ENCODE results near the gene RSAD1.

The RSAD1 gene

DNA sequence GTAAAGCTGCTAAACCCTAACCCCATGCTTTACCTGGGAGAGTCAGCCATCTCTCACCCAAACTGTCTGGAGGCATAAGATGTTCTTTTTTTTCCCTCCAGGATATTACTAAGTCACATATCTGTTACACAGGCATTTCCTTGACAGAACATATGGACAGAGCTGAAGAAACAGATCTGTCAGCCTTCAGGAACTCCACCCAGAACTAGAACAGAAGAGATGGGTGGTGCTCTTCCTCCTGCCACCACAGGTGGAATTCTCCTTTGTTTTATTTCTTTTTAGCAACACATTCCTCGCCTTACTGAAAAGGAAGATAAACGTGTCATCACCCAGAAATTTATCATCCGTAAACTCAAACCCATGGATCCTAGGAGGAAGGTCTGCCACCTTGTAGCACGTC is 38.4 kb downstream of the RSAD1 start:
- in situ Hi-C loops (cut with MboI; ENCODE audit: low sequenced_read_pairs): no loop called here

DNA sequence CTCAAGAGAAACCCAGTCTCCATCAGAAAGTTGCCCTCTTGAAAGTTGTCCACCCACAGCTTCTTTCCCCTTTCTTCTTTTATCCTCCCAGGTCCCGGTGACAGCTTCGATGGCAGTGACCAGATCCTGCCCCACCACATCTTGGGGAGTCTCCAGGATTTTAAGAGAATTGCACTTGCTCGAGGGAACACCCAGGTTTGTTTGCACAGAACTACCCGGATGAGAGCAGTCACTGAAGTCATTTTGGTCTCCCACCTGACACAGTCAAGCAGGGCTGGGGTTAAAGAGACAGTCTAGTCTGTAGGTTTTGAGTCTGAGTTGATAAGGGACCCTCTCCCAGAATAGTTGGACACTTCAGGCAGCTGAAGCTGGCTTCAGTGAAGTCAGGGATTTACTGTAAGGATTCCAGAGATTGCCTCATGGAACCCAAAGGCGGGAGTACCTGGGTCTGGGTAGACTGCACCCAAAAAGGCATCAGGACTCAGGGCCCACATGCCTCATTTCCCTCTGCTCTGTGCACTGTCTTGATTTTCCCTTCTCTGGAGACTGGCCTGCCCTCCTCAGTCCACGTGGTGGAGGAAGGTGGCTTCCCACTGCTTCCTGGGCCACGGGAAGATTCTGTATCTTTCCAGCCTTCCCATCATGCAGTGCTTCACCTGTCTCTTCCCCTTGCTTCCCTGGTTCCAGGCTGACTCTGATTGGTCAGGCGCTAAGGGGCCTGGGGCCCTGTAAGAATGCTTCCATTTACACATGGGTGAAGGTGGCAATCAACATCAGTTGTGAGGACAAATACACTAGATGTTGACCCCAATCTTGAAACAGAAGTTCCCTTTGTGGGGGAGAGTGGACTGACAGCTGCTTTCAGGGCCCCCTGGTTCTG is 39.1 kb downstream of the RSAD1 start:
- in situ Hi-C loops (cut with MboI; ENCODE audit: low sequenced_read_pairs): no loop called here

DNA sequence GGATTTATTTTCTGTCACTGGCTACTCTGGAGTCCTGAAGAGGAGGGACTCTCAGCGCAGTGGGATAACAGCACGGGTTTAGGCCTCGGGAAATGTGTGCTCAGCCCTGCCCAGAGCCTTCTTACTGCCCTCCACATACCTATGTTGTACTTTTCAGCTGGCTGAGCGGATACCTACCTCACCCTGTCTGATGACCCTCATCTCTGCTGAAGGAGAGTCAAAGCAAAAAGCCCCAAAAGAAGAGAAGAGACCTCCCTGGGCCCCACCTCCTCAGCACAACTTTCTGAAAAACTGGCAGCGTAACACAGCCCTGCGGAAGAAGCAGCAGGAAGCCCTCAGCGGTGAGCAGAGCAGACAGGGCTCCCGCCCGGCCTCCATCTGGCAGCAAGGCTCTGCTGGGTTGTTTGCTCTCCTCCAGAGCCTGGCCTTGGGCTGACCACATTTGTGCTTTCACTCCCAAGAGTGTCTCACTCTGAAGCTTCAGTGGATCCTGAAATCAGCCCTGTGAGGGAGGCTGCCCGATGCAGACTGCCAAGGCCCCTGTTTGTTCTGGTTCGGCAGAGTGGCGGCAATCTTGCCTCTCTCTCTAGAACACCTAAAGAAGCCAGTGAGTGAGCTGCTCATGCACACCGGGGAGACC is 39.8 kb downstream of the RSAD1 start:
- in situ Hi-C loops (cut with MboI; ENCODE audit: low sequenced_read_pairs): no loop called here

DNA sequence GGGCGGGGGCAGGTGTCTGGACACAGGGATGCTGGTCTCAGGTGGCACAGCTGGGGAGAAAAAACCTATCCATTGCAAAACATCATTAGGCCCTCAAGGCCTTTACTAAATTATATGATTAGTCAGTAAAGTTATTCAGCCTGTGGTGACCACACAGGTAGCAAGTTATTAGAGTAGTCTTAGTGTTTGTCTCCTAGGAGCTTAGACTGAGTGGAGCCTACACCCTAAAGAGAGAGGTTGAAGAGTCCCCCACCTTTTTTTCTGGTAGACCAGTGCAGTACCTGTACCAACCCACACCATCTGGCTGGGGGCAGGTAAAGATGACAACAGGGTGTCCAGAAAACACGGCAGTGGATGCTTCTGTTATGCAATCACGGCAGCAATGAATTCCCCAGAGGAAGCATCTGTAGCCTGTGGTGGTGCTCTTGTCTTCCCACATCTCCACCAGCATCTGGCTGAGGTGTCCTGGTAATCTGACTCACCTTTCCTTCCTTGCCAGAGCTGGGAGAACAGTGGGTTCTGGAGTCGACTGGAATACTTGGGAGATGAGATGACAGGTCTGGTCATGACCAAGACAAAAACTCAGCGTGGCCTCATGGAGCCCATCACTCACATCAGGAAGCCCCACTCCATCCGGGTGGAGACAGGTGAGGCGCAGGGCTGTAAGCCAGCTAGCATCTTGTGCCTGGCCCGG is 40.6 kb downstream of the RSAD1 start:
- in situ Hi-C loops (cut with MboI; ENCODE audit: low sequenced_read_pairs): no loop called here

DNA sequence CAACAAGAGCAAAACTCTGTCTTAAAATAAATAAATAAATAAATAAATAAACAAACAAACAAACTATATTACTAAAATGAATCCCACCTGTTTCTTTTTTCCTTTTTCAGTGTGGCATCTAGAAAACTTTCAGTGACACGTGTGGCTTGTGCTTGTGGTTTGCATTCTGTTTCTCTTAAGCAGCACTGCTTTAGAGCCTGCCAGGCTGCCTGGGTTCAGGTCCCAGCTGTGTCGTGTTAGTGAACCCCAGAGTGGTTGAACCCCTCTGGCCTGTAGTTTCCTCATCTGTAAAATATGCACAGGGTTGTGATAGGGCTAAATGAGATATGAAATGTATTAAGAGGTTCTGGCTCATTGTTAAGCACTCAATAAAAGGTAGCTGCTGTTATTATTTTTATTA is 41.8 kb downstream of the RSAD1 start:
- in situ Hi-C loops (cut with MboI; ENCODE audit: low sequenced_read_pairs): no loop called here

DNA sequence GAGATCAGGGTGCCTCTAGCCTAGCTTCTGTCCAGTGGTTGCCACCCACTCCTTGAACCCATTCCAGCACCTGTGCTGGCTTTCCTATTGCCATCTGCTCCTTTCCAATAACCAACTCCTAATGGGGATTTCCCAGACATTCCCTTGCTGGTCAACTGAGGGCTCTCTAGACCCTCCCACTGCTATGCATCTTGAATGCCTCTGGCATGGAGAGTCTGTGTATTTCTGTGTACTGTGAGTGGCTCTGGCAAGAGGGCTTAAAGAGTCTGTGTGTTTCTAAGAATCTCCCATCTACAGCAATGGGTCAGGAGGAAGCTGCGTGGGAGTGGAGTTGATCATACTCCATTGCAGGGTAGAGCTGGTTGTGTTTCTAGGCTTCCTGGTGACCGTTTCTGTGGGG is 42.9 kb downstream of the RSAD1 start:
- in situ Hi-C loops (cut with MboI; ENCODE audit: low sequenced_read_pairs): no loop called here

DNA sequence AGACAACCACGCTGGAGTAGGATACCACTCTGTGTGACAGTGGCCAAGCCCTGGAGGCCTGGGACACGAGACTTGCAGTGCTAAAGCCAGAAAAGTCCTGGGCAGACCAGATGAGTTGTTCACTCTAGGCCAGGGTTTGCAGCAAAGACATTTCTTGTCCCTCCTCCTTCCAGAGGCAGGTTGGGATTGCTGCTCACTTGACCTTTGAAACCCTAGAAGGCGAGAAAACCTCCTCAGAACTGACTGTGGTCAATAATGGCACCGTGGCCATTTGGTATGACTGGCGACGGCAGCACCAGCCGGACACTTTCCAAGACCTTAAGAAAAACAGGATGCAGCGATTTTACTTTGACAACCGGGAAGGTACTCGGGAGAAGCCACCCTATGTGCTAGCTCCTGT is 44.1 kb downstream of the RSAD1 start:
- in situ Hi-C loops (cut with MboI; ENCODE audit: low sequenced_read_pairs): no loop called here

DNA sequence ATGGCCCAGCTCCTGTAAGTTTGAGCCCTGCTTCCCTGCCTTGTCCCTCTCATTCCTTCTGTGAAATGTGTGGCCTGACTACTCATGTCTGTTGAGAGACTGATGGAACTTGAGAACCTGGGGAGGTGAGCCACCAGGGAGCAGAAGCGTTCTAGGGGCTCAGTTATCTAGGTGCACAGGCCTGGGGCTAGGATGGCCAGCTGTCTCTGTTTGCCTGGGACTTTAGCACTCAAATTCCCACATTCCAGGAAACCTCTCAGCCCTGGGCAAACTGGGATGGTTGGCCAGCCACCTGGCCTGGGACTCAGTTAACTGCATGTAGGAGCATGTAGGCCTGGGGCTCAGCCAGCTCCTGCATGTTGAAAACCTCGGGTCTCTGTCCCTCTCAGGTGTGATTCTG is 44.5 kb downstream of the RSAD1 start:
- in situ Hi-C loops (cut with MboI; ENCODE audit: low sequenced_read_pairs): no loop called here

DNA sequence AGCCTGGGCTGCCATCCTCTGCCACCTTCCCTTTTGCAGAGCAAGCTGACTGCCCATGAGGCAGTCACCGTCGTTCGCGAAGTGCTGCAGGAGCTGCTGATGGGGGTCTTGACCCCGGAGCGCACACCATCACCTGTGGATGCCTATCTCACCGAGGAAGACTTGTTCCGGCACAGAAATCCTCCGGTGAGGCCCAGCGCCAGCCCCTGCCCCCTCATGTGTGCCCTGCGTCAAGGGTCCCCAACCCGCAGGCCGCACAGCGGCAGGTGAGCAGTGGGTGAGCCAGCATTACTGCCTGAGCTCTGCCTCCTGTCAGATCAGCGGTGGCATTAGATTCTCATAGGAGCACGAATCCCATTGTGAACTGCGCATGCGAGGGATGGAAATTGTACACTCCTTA is 46.2 kb downstream of the RSAD1 start:
- in situ Hi-C loops (cut with MboI; ENCODE audit: low sequenced_read_pairs): loop anchor here (25.0 kb wide), 1 partner anchor 437 kb away; no protein-coding TSS in a partner anchor

DNA sequence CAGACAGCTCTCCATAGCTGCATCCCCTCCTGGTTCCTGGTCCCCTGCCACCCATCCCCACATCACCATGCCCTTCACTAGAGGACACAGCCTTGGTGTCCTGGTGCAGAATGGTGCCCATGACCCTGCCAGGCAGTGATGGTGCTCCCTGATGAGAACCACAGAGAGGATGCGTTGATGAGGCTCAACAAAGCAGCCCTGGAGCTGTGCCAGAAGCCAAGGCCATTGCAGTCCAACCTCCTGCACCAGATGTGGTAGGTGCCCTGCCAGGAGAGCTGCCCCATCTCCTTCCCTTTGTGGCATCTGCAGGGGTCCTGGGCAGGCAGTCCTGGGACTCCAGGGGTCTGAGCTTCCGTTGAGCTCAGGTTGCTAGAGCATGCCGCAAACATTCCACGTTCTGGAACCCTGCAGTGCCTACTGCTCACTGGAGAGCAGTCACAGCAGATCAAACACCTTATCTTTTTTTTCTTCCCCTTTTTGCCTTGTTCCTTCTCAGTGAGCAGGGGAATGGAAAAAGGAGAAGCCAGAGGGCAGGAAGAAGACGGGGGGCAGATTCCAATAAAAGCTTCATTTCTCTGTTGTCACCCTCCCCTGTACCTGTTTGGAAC is 48.6 kb downstream of the RSAD1 start:
- in situ Hi-C loops (cut with MboI; ENCODE audit: low sequenced_read_pairs): loop anchor here (25.0 kb wide), 1 partner anchor 435 kb away; no protein-coding TSS in a partner anchor

DNA sequence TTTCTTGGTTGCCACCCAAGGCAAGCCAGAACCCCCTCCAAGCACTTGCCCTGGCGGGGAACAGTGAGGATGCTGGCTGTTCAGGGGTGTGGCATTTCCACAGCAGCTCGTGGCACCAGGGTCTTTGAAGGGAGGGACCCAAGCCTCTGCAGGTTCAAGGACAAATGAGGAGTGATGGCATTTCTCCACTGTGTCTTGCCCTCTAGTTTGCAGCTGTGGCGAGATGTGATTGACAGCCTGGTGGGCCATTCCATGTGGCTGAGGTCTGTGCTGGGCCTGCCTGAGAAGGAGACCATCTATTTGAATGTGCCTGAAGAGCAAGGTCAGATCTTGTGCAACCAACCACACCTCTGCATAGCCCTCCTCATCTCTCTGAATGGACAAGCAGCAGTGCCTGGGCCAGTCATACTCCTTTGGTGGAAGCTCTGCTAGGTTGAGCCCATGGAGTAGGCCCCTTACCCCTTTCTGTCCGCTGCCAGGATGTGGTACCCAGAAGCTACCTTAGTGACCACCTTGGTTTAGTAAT is 49.4 kb downstream of the RSAD1 start:
- in situ Hi-C loops (cut with MboI; ENCODE audit: low sequenced_read_pairs): loop anchor here (25.0 kb wide), 1 partner anchor 434 kb away; no protein-coding TSS in a partner anchor

DNA sequence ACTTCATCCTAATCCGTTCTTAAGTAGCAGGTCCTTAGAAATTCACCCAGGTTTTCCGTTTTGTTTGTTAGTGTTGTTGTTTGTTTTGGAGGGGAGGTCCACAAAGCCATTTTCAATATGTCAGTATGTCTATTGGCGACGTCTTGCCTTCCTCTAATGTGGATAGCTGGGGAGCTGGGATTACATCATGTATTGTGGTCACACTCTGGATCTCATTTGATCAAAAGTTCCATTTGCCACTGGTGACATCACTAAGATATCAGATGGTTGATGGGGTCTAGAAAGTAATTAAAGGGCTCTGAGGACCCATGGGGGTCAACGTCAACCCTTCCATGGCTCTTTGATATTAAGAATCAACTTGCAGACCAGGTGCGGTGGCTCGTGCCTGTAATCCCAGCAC is 51.2 kb downstream of the RSAD1 start:
- in situ Hi-C loops (cut with MboI; ENCODE audit: low sequenced_read_pairs): loop anchor here (25.0 kb wide), 1 partner anchor 432 kb away; no protein-coding TSS in a partner anchor

DNA sequence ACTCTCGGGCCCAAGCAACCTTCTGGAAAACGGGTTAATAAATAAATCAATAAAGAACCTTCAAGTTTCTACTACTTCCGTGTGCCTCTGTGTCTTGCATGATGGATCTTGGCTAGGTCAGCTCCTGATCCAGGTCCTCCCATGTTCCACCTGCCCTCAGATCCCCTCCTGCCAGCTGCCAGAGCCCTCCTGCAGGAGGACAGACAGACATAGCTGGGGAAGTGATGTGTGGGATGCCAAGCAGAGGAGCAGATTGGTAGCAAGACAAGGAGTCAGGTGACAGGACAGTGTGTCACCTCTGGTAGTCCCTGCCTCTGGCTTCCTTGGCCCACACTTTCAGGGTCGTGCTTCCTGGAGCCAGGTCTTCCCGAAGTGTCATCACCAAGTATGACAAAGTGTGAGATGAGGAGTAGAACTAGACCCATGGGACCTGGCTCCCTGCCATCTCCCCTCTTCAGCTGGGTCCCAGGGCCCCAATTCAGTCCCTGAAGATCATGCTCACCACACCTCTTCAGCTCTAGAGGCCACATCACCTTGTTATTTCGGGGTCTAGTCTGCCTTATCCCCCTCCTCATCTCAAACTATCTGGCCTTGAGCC is 52.9 kb downstream of the RSAD1 start:
- in situ Hi-C loops (cut with MboI; ENCODE audit: low sequenced_read_pairs): loop anchor here (25.0 kb wide), 1 partner anchor 431 kb away; no protein-coding TSS in a partner anchor

DNA sequence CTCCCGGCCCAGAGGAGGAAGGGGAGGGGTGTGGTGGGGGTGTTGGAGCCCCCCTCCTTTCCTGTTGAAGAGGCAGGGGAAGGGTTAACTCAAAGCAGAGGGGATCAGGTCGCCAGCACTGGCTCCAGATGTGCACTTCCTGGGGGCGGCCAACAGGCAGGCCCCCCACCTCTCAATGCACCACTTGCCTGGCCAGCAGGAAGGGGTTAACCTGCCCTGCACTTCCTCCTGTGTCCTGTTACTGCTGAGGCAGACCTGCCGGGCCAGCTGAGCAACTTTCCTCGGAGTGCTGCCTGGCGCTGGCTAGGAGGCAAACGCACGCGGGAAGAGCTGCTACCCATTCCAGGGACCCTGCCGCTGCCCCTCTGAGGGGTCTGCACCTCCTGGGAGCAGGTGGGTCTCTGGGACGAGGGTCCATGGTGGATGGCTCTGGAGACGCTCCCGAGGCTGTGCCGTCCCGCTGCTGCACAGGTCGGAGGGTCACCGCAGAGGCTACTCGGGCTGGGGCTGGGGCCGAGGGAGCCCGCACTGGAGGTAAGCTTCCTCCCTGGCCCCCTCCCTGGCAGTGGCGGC is 53.9 kb downstream of the RSAD1 start, which contains the start of gene EPN3:
EPN3 (plus strand) TSS at position 284 of the 573 bp plus-strand sequence. CDS start 3,822 bp downstream, outside the sequence.
- in situ Hi-C loops (cut with MboI; ENCODE audit: low sequenced_read_pairs): loop anchor here (25.0 kb wide), 1 partner anchor 430 kb away; no protein-coding TSS in a partner anchor

DNA sequence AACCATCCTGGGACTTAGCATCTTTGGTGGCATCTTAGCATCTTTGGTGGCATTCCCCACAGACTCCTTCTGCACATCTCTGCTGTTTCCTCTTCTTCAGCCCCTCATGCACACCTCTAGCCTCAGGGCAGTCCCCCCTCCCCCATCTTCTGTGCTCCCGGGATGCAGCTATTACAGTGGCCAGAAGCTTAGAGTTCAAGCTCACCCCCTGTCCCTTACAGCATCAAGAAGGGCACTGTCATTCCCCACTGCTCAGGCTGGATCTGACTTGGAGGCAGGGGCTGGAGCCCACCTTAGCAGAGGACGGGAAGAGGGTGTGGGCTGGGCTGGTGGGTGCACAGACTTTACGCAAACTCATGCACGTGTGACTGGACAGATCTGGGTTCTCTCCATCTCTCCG is 54.5 kb downstream of the RSAD1 start:
- in situ Hi-C loops (cut with MboI; ENCODE audit: low sequenced_read_pairs): loop anchor here (25.0 kb wide), 1 partner anchor 429 kb away; no protein-coding TSS in a partner anchor

DNA sequence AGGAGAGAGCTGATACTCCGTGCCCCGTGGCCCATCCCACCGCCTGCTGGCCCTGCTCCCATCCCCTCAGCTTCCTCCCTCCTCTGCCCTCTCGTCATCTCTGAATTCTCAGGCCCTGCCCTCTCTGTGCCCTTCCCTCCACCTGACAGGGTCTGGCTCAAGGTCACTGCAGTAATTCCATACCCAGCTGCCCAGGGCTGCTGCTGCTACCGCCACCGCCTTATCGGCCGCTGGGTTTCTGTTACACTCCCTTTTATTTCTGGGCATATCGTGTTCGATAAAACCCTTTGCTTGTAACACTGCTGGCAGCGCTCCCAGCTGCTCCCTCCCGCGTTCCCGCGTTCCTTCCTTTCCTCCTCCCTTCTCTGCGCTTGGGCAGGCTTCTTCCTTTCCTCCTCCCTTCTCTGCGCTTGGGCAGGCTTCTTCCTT is 55.1 kb downstream of the RSAD1 start:
- in situ Hi-C loops (cut with MboI; ENCODE audit: low sequenced_read_pairs): loop anchor here (25.0 kb wide), 1 partner anchor 429 kb away; no protein-coding TSS in a partner anchor

DNA sequence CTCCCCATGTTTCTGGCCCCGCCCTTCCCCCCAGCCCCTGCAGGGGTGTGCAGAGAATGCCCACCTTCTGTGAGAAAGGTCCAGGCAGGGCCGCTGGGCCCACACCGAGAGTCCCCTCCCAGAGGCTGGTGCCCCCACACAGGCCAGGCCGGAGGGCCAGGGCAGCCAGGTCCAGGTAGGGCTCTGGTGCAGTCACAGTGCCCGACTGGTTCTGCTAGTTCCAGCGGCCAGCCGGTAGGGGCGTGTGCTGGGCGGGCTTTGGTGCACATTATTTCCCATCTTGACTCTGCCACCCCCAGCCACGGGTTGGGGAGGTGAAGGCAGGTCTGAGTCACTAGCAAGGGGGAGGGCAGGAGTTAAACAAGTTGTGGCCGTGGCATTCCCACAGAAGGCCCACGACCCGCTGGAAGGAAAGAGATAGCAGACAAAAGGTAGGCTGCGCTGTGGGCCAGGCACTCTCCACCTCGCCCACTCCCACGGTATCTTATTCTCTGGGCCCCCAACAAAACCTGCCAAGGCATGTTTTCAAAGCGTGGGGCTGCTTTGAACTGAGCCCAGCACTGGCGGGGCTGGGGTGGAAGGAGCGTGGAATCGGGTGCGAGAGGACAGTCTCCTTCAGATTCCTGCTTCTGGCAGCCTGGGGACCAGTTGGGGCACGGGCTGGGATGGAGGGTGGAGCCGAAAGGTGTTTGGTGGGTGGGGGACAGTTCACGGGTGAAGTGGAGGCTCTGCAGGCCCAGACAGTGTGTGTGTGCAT is 55.7 kb downstream of the RSAD1 start:
- in situ Hi-C loops (cut with MboI; ENCODE audit: low sequenced_read_pairs): loop anchor here (25.0 kb wide), 1 partner anchor 428 kb away; no protein-coding TSS in a partner anchor

DNA sequence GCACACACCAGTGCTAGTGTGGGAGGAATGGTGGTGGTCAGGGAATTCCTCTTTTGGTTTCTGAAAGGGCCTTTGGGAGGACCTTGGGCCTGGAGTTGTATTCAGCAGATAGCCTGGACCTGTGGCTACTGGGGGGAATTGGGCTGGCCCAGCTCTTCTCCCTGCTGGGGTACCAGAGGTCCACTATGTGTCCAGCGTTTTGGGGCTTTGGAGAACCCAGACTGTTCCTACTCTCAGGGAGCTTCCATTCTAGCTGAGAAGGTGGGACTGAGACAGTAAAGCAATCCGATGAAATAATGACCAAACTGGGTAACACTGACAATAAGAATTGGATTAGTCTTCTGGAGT is 56.3 kb downstream of the RSAD1 start:
- in situ Hi-C loops (cut with MboI; ENCODE audit: low sequenced_read_pairs): loop anchor here (25.0 kb wide), 1 partner anchor 427 kb away; no protein-coding TSS in a partner anchor

DNA sequence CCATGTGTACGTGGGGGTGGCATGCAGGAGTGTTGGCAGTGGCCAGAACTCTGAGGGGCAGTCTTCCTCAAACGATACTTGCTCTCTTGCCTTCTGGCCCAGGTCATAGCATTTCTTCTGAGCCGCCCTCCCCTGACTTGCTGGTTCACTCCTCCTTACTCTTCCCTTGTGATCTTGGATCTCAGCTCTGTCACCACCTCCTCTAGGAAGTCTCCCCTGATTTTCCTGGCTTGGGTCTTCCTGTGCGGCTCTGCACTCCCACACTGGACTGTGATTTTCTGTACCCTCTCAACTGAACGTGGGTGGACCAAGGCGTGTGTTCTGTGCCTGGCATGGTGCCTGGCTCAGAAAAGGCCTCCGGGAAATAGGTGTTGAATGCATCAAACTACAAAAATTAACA is 56.7 kb downstream of the RSAD1 start:
- in situ Hi-C loops (cut with MboI; ENCODE audit: low sequenced_read_pairs): loop anchor here (25.0 kb wide), 1 partner anchor 427 kb away; no protein-coding TSS in a partner anchor
